Astrocyte of the spinal cord (primary cell): Measurements from ENCODE around the gene SEZ6.

Experiments
- DNase-seq: peaks from one replicate; pipeline ENCODE4 v3.0.0; 2011; ENCODE audit warnings: low read depth, low spot score
- H3K4me3 ChIP-seq: 2 replicates; pipeline ENCODE4 v1.5.1; 2011; ENCODE audit warnings: low read depth, mild to moderate bottlenecking, low read length, moderate library complexity
- CTCF ChIP-seq: IDR thresholded peaks from 2 replicates; pipeline ENCODE4 v1.5.1; 2012; ENCODE audit warnings: low read depth, mild to moderate bottlenecking, low read length, inconsistent platforms
- in situ Hi-C: cut with HindIII; loops from 2 replicates; pipeline ENCODE4 v1.10.0; 2017; ENCODE audit warnings: low sequenced_read_pairs

The SEZ6 gene

GRCh38 chr17:29022074-29022473 is 16.2 kb upstream of the SEZ6 start:
- H3K4me3 ChIP-seq = no peak overlapping the region
- no peak for TF ChIP-seq CTCF
- DNase-seq = no peak
- in situ Hi-C loops = no loop called here

DNA sequence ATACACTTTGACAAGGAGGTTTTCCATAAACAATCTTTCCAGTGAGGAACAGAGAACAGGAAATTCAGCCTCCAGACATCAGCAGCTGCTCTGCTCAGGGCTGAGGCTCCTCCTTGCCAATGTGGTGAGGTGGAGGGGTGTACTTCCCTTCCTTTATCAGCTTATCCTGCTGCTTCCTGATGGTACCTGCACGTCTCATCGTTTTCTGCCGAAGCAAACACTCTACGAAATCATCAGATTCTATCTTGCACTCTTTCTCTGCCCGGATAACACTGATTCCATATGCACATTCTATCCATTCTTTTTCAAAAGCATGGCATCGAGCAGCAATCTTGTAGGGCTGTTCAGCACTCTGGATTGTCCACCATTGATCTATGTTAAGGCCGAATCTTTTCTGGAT is 15.4 kb upstream of the SEZ6 start:
- in situ Hi-C loops = no loop called here
- TF ChIP-seq CTCF = no peak
- no peak for DNase-seq
- H3K4me3 ChIP-seq = no peak overlapping the region

GRCh38 chr17:29020576-29020975 is 14.7 kb upstream of the SEZ6 start:
- in situ Hi-C loops = no loop called here
- H3K4me3 ChIP-seq = no peak overlapping the region
- no peak for DNase-seq
- TF ChIP-seq CTCF = no peak

DNA sequence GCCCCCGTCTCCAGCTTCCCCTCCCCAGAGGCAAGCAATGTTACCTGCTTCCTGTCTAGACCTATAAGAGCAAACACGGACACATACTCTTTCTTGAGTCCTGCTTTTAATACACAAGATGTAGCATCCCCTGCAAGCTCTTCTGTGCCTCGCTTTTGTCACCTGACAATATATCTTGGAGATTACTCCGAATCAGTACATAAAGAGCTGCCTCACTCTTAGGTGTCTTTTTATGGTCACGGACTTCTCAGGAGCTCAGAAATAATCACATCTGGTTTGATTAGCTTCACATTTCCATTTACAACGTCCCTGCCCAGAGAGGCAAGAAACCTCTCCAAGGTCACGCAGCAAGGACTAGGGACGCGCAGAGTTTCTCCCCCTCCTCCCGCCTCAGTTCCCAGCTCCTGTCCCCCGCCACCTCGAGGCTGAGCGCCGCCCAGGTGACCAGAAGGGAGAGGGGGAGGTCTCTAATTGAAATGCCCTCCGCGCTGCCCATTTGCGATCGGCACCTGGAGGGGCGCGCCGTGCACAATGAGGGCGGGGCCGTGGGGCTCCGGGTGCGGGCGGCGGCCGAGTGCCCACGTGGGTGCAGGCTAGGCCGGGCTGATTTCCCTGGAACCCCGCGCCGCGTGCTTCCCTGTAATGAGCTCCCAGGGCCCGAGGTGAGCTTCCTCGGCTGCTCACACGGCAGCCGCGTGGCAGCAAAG is 13.8 kb upstream of the SEZ6 start:
- TF ChIP-seq CTCF = no peak
- DNase-seq = no peak
- in situ Hi-C loops = no loop called here
- no peak overlapping the region for H3K4me3 ChIP-seq

DNA sequence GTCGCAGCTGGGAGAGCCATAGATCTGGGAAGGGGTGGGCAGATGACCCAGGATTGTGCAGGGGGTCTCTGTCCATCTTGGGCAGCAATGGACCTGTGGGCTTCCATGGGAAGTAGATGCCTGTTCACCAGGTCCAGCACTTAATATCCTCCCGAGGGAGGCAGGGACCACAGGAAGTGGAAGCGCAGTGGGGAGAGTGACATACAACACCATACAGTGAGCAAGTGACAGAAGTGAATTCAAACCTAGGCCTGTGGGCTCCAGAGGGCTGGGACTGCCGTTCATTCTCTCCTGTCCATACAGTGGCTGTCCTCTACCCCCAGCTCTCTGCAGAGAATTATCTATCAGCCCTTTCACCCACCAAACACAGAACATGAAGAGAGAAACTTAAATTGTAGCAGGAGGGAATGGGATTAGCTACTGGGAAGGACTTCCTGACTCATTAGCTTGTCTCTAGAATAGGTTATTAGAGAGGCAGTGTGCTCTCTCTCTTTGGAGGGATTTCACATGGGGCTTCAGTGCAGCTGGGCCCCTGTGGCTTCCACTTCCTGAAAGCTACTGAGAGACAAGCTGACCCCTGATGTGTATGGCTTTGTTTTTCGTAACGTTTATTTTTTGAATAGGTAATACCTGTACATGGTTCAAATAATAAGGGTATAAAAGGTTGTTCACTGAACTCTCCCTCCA is 13.1 kb upstream of the SEZ6 start:
- DNase-seq = no peak
- in situ Hi-C loops = no loop called here
- no peak for TF ChIP-seq CTCF
- no peak overlapping the region for H3K4me3 ChIP-seq

GRCh38 chr17:29016345-29017210 is 10.7 kb upstream of the SEZ6 start:
- no peak overlapping the region for H3K4me3 ChIP-seq
- in situ Hi-C loops = no loop called here
- no peak for DNase-seq
- no peak for TF ChIP-seq CTCF
